GM23338 (cell line): ENCODE measurements around the gene HNRNPF. TPM values are rescaled to one million over a fixed set of nuclear protein-coding genes. Genes with fewer than 3 reads are reported as not detected.

ENCODE experiments used
- ATAC-seq: fragments of 200-7000 bp; cut with Tn5 transposase; 3 replicates; pipeline ENCODE4 v1.9.1; 2020
- DNase-seq: peaks from one replicate; pipeline ENCODE4 v3.0.0-alpha.2; 2015; ENCODE audit warnings: low spot score
- H2AFZ ChIP-seq: fragments of 200-600 bp; sonication (generic); 2 replicates; pipeline ENCODE4 v1.8.0; 2016; ENCODE audit warnings: antibody characterized with exemption, mild to moderate bottlenecking, moderate library complexity
- H3F3A ChIP-seq: fragments of 200-600 bp; sonication (generic); replicated peaks from 2 replicates; pipeline ENCODE4 v1.8.0; 2017; ENCODE audit warnings: antibody characterized with exemption, mixed run types, low read depth
- H3K27ac ChIP-seq: fragments of 200-600 bp; sonication (generic); 2 replicates; pipeline ENCODE4 v1.6.1; 2016; ENCODE audit warnings: low read depth
- H3K27me3 ChIP-seq: fragments of 200-600 bp; sonication (generic); 2 replicates; pipeline ENCODE4 v1.8.0; 2016; ENCODE audit warnings: mild to moderate bottlenecking, mixed run types, moderate library complexity; ENCODE audit not compliant: insufficient read depth
- H3K36me3 ChIP-seq: fragments of 200-600 bp; sonication (generic); 2 replicates; pipeline ENCODE4 v1.8.0; 2016; ENCODE audit warnings: mild to moderate bottlenecking; ENCODE audit not compliant: insufficient read depth
- H3K4me1 ChIP-seq: fragments of 200-600 bp; sonication (generic); 2 replicates; pipeline ENCODE4 v1.8.0; 2016; ENCODE audit warnings: mild to moderate bottlenecking, moderate library complexity; ENCODE audit not compliant: insufficient read depth
- H3K4me2 ChIP-seq: fragments of 200-600 bp; sonication (generic); 2 replicates; pipeline ENCODE4 v1.7.1; 2017; ENCODE audit warnings: mixed run types
- H3K4me3 ChIP-seq: fragments of 200-600 bp; sonication (generic); 2 replicates; pipeline ENCODE4 v1.6.1; 2016; ENCODE audit warnings: mixed run types
- H3K79me2 ChIP-seq: fragments of 200-600 bp; sonication (generic); replicated peaks from 2 replicates; pipeline ENCODE4 v1.8.0; 2017; ENCODE audit warnings: mild to moderate bottlenecking; ENCODE audit not compliant: insufficient read depth
- H3K9me2 ChIP-seq: fragments of 200-600 bp; sonication (generic); 2 replicates; pipeline ENCODE4 v1.8.0; 2017; ENCODE audit not compliant: insufficient read depth
- H4K20me1 ChIP-seq: fragments of 200-600 bp; sonication (generic); replicated peaks from 2 replicates; pipeline ENCODE4 v1.8.0; 2017; ENCODE audit warnings: mild to moderate bottlenecking; ENCODE audit not compliant: insufficient read depth
- H3K27ac Mint-ChIP-seq: 2 replicates; pipeline ENCODE4 v1.8.0; 2020; ENCODE audit warnings: inconsistent platforms, mild to moderate bottlenecking, moderate library complexity, mixed read lengths
- H3K27me3 Mint-ChIP-seq: 3 replicates; pipeline ENCODE4 v1.8.0; 2022; ENCODE audit warnings: low read depth, mild to moderate bottlenecking, moderate library complexity, mixed read lengths, inconsistent platforms; ENCODE audit not compliant: insufficient read depth, poor library complexity
- H3K36me3 Mint-ChIP-seq: 3 replicates; pipeline ENCODE4 v1.8.0; 2021; ENCODE audit warnings: low read depth, mild to moderate bottlenecking, inconsistent platforms, moderate library complexity, mixed read lengths
- H3K4me1 Mint-ChIP-seq: 3 replicates; pipeline ENCODE4 v1.8.0; 2020; ENCODE audit warnings: mild to moderate bottlenecking, inconsistent platforms, mixed read lengths
- H3K4me3 Mint-ChIP-seq: 3 replicates; pipeline ENCODE4 v1.8.0; 2021; ENCODE audit warnings: moderate library complexity, mild to moderate bottlenecking, inconsistent platforms, mixed read lengths
- H3K9me3 Mint-ChIP-seq: 3 replicates; pipeline ENCODE4 v1.8.0; 2020; ENCODE audit warnings: moderate library complexity, mild to moderate bottlenecking, inconsistent platforms, mixed read lengths
- CTCF ChIP-seq, 2 experiments: fragments of 200-600 bp in 1 of 2; sonication (generic) in 1 of 2; conservative IDR thresholded peaks; 2 replicates each; pipeline versions ENCODE4 v1.5.1 to v1.6.1; 2016 to 2017; ENCODE audit warnings: antibody characterized with exemption in 2 of 2, low read depth in 2 of 2, mild to moderate bottlenecking in 2 of 2, moderate library complexity in 1 of 2
- EZH2phosphoT487 ChIP-seq: fragments of 200-600 bp; sonication (generic); IDR thresholded peaks from one replicate; pipeline ENCODE4 v1.8.1; 2018; ENCODE audit warnings: antibody characterized with exemption; ENCODE audit not compliant: unreplicated experiment
- JUNB ChIP-seq: IDR thresholded peaks from one replicate; pipeline ENCODE4 v1.6.1; 2016; ENCODE audit warnings: antibody characterized with exemption; ENCODE audit not compliant: unreplicated experiment
- NANOG ChIP-seq: IDR thresholded peaks from 2 replicates; pipeline ENCODE4 v1.6.1; 2016; ENCODE audit warnings: antibody characterized with exemption, borderline replicate concordance
- STAT1 ChIP-seq: IDR thresholded peaks from one replicate; pipeline ENCODE4 v1.6.1; 2016; ENCODE audit warnings: antibody characterized with exemption; ENCODE audit not compliant: unreplicated experiment
- ZNF114 ChIP-seq: fragments of 250-450 bp; sonication (Bioruptor Pico); IDR thresholded peaks from 2 replicates; pipeline ENCODE4 v1.5.0; 2020; ENCODE audit warnings: mild to moderate bottlenecking, moderate library complexity
- ZNF331 ChIP-seq: fragments of 250-450 bp; sonication (Bioruptor Pico); IDR thresholded peaks from 2 replicates; pipeline ENCODE4 v1.5.0; 2020; ENCODE audit warnings: low read depth, mild to moderate bottlenecking, moderate library complexity
- ZNF462 ChIP-seq: fragments of 250-450 bp; sonication (Bioruptor Pico); IDR thresholded peaks from 2 replicates; pipeline ENCODE4 v1.5.0; 2020; ENCODE audit warnings: mild to moderate bottlenecking, moderate library complexity
- polyA plus RNA-seq: library from polyadenylated mRNA; unstranded; fragments of >200 nt; fragmentation: Nextera tagmentation; extraction: Ambion mirVana; gene quantifications from 2 replicates; pipeline ENCODE4 v1.2.1, GENCODE V29; 2016
- total RNA-seq: library from RNA; depleted of rRNA; stranded (reverse); fragments of >200 nt; shearing (Covaris generic); gene quantifications from 2 replicates; pipeline ENCODE4 v1.2.3, GENCODE V29; 2014
- TF ChIP-seq, protein P1 (sequence below): IDR thresholded peaks from 2 replicates; pipeline ENCODE4 v1.6.1; 2016; ENCODE audit warnings: antibody characterized with exemption

Gene HNRNPF
- total and polyA plus RNA-seq, 2 experiments from 2014 or later: 210 to 378 TPM

GRCh38 chr10:43350156-43350555 is 58.8 kb downstream of the HNRNPF start (continued):
- no peak for TF ChIP-seq ZNF462 (CRISPR knock-in tag)
- TF ChIP-seq, protein P1, sequence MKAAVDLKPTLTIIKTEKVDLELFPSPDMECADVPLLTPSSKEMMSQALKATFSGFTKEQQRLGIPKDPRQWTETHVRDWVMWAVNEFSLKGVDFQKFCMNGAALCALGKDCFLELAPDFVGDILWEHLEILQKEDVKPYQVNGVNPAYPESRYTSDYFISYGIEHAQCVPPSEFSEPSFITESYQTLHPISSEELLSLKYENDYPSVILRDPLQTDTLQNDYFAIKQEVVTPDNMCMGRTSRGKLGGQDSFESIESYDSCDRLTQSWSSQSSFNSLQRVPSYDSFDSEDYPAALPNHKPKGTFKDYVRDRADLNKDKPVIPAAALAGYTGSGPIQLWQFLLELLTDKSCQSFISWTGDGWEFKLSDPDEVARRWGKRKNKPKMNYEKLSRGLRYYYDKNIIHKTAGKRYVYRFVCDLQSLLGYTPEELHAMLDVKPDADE: no peak
- TF ChIP-seq JUNB: no peak
- TF ChIP-seq EZH2phosphoT487: no peak
- no peak for TF ChIP-seq NANOG
- no peak for TF ChIP-seq ZNF331 (CRISPR knock-in tag)

GRCh38 chr10:43348511-43349312 is 60.3 kb downstream of the HNRNPF start:
- Mint-ChIP-seq H3K4me3 (no peak overlapping the region), H3K4me1 (peaks cover 8% of the 10 kb centered on the region; the same call in 2 of the 3 replicates), H3K27ac (no peak overlapping the region), H3K36me3 (no peaks in the 10 kb centered on the region), H3K27me3 (peaks cover 2% of the 10 kb centered on the region), H3K9me3 (no peaks in the 10 kb centered on the region)
- no peak for TF ChIP-seq ZNF331 (CRISPR knock-in tag)
- peak; percentile 95 to 97 for TF ChIP-seq CTCF (conservative IDR thresholded peaks at IDR 0.05; ENCODE audit: low read depth in 2 of 2)
- TF ChIP-seq STAT1: no peak
- 0 out of 2 replicates have a peak, but pooled peaks have one; percentile 14 for TF ChIP-seq ZNF114 (CRISPR knock-in tag)
- Histone ChIP-seq H3F3A (no peaks in the 10 kb centered on the region), H3K4me1 (peaks cover 8% of the 10 kb centered on the region; the same call in 1 of the 2 replicates), H3K4me3 (no peak overlapping the region), H3K36me3 (no peaks in the 10 kb centered on the region), H2AFZ (peak overlapping the region; percentile 30; the same call in 1 of the 2 replicates), H3K27ac (no peak overlapping the region), H3K4me2 (no peak overlapping the region), H4K20me1 (no peaks in the 10 kb centered on the region), H3K27me3 (no peaks in the 10 kb centered on the region), H3K9me2 (no peaks in the 10 kb centered on the region), H3K79me2 (no peaks in the 10 kb centered on the region)
- DNase-seq: peak; percentile 91
- peak; percentile 98 for ATAC-seq
